ENCODE data around the gene QPCTL.
A peak's percentile ranks its signal among the peaks of the same experiment; 100 is the strongest.
"Not testable (repeated sequence)": the region's sequence is repeated elsewhere in the genome, so short reads cannot be mapped to it uniquely, and the experiment has no call there.

QPCTL gene

DNA sequence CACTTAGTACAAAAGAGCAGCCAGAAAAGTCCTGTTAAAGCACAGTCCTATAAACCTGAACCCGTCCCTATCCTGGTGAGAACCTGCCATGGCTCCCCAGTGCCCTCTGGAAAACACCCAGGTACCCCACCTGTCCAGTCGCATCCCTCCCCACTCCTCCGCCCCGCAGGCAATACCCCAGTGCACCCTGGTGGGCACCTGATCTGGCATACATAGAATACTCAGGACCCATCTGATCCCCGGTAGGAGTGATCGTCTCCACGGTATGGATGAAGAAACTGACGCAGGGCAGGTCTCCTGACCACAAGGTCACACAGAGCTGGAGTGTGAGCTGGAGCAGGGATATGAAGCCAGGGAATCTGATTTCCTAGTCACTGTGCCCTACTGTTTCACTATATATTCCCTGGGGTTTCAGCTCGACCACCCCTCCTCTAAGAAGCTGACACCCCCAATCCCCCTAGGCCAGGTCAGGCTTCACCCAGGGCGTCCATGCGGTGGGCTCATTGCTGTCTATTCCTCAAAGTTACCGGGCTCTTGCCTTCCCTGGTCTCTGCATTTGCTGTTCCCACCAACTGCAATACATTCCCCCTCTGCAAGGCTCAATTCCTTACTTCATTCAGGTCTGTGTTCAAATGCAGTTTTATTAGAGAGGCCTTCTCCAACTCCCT is 25.7 kb downstream of the QPCTL start:
- no peak for DNase-seq

GRCh38 chr19:45720065-45720464 is 27.6 kb downstream of the QPCTL start:
- not testable (repeated sequence) for DNase-seq

DNA sequence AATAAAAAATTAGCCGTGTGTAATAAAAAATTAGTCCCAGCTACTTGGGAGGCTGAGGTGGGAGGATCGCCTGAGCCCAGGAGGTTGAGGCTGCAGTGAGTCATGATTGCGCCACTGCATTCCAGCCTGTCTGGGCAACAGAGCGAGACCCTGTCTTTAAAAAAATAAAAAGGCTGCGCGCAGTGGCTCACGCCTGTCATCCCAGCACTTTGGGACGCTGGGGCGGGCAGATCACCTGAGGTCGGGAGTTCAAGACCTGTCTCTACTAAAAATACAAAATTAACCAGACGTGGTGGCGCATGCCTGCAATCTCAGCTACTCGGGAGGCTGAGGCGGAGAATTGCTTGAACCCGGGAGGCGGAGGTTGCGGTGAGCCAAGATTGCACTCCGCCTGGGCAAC is 36.2 kb downstream of the QPCTL start:
- DNase-seq, result not testable (repeated sequence)

DNA sequence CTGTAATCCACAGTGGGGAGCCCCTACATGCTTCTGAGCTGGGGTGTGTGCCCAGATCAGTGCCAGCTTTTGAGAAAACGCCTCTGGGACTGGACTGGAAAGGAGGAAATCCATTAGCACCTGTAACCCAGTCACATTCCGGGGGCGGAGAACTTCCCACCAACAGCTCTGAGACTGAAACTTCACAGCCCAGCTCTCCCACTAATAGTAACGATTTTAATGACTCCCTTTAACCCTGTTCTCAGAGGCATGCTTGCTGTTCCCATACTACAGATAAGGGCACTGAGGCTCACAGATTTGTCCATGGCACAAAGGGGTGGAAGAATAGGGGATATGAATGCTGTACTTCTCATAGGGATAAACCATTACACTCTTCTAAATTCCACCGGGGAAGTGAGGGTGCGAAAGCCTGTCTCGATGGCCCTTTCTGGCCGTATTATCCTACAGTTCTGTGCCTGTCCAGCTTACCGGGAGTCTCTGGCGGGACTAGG is 37.4 kb downstream of the QPCTL start:
- no peak for DNase-seq

DNA sequence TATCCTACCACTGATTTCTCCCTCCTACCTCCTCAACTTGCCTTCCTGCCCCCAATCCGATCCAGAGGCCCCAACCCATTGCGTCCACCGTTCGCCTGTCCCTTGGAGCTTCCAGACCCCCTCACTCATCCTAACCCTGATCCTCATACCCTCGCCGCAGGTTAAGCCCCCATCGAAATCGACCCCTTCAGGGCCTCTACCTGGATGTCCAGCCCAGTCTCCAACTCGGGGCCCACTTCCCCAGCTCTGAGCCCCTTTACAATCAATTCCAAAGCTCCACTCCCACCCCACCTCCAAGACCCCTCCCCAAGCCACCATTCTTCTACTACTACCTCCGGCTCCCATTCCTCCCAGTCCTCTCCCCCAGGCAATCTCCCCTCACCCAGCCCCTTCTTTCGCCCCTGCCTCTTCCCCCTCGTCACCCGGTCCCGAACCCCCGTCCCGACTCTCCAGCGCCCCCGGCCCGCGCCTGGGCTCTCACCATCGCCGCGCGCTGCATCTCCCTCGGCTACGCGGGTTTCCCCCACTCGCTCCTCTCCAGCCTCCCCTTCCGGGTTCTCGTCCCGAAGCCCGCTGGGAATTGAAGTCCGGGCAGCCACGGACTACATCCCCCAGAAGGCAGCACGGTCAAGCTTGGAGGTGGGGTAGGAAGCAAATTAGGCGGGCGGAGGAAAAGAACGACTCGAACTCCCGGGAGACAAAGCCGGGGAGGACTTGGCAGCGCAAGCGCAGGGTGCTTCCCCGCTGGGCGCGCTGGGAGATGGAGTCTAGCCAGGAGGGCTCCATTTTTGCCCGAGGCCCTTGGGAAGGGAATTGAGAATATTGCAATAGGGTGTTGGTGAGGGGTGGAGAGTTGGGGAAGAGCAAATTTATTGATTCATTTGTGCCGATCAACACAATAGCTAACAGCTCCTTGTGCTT is 38.2 kb downstream of the QPCTL start, which contains the start of gene FBXO46:
FBXO46 (minus strand) TSS at position 529 of the 921 bp plus-strand sequence. CDS start 17,401 bp downstream, outside the sequence.
- peak; percentile 92 for DNase-seq

GRCh38 chr19:45733160-45733810 is 40.8 kb downstream of the QPCTL start, which contains the start of gene MEIOSIN:
Gene MEIOSIN (plus strand): TSS chr19:45733439. CDS start chr19:45735377, 1,938 bp downstream.
- no peak for DNase-seq

DNA sequence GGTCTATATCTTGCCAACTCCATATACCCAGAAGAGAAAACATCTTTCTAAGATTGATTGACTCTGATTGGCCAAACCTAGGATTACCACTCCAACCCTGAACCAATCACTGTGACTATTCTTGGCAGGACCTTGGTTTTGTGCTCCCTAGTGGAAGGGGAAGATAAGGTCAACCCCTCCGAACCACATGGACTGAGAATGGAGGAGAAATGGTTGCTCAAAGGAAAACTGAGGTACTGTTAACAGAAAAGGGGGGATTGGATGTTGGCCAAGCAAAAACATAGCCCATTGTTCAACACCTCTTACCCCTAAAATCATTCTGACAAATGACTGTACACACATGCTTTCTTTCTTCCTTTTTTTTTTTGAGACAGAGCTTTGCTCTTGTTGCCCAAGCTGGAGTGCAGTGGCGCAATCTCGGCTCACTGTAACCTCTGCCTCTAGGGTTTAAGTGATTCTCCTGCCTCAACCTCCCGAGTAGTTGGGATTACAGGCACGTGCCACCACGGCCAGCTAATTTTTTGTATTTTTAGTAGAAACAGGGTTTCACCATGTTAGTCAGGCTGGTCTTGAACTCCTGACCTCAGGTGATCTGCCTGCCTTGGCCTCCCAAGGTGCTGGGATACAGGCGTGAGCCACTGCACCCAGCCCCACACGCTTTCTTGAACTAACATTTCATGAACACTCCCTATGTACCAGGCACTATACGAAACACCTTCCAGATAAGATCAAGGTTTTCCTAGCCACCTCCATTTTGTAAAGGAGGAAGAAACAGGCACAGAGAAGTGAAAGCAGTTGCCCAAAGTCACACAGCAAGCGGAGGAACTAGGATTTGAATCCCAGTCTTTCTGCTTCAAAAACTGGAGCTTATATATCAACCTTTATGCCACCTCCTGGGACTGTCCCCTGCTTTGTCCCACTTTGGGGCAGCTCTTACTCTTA is 47.3 kb downstream of the QPCTL start:
- DNase-seq, result no peak

GRCh38 chr19:45742969-45743368 is 50.5 kb downstream of the QPCTL start:
- no peak for DNase-seq

GRCh38 chr19:45745606-45746005 is 53.1 kb downstream of the QPCTL start:
- DNase-seq, result no peak

DNA sequence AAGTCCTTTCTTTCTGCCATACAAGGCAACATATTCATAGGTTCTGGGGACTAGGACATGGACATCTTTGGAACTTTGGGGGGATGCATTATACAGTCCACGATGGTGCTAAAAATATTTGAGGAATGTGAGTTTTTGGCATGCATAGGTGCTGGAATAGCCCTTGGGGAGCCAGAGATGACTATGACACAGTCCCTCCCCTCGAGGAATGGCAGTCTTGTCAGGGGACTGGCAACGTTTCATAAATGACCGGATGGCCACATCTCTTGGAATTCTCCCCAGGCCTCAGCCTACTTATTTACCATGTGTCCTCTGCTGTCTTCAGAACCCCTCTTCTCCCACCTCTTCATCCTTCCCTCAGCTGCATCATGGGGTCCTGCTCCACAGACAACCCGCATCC is 54.4 kb downstream of the QPCTL start:
- DNase-seq, result no peak

DNA sequence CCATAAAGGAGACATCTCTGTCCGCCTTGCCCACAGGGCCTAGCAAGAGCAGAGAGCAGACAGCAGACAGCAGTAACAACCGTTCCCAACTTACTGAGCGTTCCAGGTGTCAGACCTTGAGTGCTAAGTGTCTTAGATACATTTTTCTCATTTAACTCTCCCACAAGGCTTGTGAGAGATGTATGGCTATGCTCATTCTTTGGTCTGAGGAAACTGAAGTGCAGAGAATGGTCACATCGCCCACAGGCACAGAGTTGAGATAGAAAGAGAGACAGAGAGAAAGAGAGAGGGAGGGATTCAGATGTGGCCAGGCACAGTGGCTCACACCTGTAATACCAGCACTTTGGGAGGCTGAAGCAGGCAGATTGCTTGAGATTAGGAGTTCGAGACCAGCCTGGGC is 55.0 kb downstream of the QPCTL start:
- no peak for DNase-seq

DNA sequence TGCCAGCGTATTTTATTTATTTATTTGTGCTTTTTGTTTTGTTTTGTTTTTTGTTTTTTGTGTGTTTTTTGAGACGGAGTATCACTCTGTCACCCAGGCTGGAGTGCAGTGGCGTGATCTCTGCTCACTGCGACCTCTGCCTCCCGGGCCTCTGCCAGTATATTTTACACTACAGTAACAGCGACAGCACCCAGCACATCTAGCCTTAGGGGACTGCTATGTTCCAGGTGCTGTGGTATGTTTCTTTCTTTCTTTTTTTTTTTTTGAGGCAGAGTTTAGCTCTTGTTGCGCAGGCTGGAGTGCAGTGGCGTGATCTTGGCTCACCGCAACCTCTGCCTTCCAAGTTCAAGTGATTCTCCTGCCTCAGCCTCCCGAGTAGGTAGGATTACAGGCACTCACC is 59.0 kb downstream of the QPCTL start:
- DNase-seq, result not testable (repeated sequence)

GRCh38 chr19:45752639-45753038 is 60.2 kb downstream of the QPCTL start:
- no peak for DNase-seq

DNA sequence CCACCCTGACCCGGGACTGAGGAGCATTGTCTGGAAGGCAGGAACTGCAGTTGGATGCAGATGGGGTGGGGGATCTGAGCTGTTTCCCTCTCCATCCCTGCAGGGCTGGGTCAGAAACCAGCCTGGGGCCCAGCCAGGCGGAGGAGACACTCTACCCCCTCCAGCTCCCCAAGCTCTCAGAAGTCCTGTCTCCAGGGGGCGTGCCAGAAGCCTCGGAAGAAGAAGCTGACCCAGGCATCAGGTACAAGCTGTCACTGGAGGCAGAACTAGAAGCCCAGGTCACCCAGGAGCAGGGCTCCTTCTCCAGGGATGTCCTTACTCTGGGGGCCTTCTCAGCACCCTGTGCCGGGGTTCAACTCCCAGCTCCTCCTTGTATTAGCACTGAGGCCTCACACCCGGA is 61.1 kb downstream of the QPCTL start:
- no peak for DNase-seq
